KMS-11 (cell line): Measurements from ENCODE around the gene ANGPT4.
"Not testable (repeated sequence)": the region's sequence is repeated elsewhere in the genome, so short reads cannot be mapped to it uniquely, and the experiment has no call there.

Source experiments
- H2AFZ ChIP-seq: fragments of 200-600 bp; sonication (generic); 2 replicates; pipeline ENCODE4 v1.6.1; 2016; ENCODE audit warnings: antibody characterized with exemption, mixed run types, low read depth
- H3K27ac ChIP-seq: fragments of 200-600 bp; sonication (generic); 2 replicates; pipeline ENCODE4 v1.6.1; 2016; ENCODE audit warnings: mild to moderate bottlenecking, mixed run types
- H3K27me3 ChIP-seq: fragments of 200-600 bp; sonication (generic); 2 replicates; pipeline ENCODE4 v1.6.1; 2017; ENCODE audit warnings: mild to moderate bottlenecking, low read depth, mixed run types, moderate library complexity; ENCODE audit not compliant: insufficient read depth
- H3K36me3 ChIP-seq: fragments of 200-600 bp; sonication (generic); 2 replicates; pipeline ENCODE4 v1.6.1; 2017; ENCODE audit warnings: mild to moderate bottlenecking, mixed run types; ENCODE audit not compliant: insufficient read depth
- H3K4me1 ChIP-seq: fragments of 200-600 bp; sonication (generic); 2 replicates; pipeline ENCODE4 v1.6.1; 2016; ENCODE audit warnings: mild to moderate bottlenecking, low read depth, mixed run types; ENCODE audit not compliant: poor library complexity, severe bottlenecking
- H3K4me2 ChIP-seq: fragments of 200-600 bp; sonication (generic); 2 replicates; pipeline ENCODE4 v1.7.0; 2016; ENCODE audit warnings: mild to moderate bottlenecking, mixed run types
- H3K4me3 ChIP-seq: fragments of 200-600 bp; sonication (generic); IDR thresholded peaks from 2 replicates; pipeline ENCODE4 v1.6.1; 2017; ENCODE audit warnings: low read depth, low read length, mixed read lengths; ENCODE audit not compliant: insufficient read depth
- H3K79me2 ChIP-seq: fragments of 200-600 bp; sonication (generic); 2 replicates; pipeline ENCODE4 v1.6.1; 2016; ENCODE audit warnings: low read depth, mixed run types; ENCODE audit not compliant: insufficient read depth
- H3K9ac ChIP-seq: fragments of 200-600 bp; sonication (generic); 2 replicates; pipeline ENCODE4 v1.6.1; 2016; ENCODE audit warnings: mild to moderate bottlenecking, mixed run types
- H4K20me1 ChIP-seq: fragments of 200-600 bp; sonication (generic); 2 replicates; pipeline ENCODE4 v1.6.1; 2016; ENCODE audit warnings: mild to moderate bottlenecking, mixed run types; ENCODE audit not compliant: insufficient read depth
- TF ChIP-seq, protein P1 (sequence below): fragments of 200-600 bp; sonication (generic); conservative IDR thresholded peaks from 2 replicates; pipeline ENCODE4 v1.6.1; 2017; ENCODE audit warnings: low read depth, mild to moderate bottlenecking, antibody characterized with exemption, low read length, moderate library complexity, mixed read lengths

ANGPT4 gene

DNA sequence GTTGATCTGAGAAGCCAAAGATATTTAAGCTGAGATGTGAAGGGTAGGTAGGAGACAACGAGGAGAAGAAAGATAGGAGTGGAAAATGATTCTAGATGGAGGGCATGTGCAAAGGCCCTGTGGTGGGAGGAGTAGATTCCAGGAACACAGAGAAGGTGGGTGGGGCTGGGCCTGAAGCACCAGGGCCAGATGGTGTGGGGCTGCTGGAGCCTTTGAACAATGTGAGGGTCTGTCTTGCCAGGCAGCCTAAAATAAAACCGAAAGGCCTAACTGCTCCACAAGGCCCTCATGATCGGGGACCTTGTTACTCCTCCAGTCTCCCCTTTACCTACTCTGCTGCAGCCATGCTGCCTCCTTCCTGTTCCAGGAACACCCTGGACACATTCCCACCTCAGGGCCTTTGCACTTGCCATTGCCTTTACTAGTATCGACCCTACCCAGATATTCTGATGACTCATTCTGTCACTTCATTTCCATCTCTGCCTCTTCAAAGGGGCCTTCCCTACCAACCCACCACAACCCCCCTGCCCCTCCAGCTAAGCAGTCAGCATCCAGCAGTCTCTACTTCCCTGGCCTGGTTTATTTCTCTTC lies 62.6 kb downstream of the ANGPT4 start:
- Histone ChIP-seq H2AFZ (no peak overlapping the region), H3K4me1 (peaks cover 17% of the 10 kb centered on the region), H3K36me3 (no peaks in the 10 kb centered on the region), H4K20me1 (no peaks in the 10 kb centered on the region), H3K27ac (no peak overlapping the region), H3K4me3 (no peak overlapping the region), H3K4me2 (no peak overlapping the region), H3K9ac (no peak overlapping the region), H3K27me3 (no peaks in the 10 kb centered on the region), H3K79me2 (no peaks in the 10 kb centered on the region)
- TF ChIP-seq, protein P1, sequence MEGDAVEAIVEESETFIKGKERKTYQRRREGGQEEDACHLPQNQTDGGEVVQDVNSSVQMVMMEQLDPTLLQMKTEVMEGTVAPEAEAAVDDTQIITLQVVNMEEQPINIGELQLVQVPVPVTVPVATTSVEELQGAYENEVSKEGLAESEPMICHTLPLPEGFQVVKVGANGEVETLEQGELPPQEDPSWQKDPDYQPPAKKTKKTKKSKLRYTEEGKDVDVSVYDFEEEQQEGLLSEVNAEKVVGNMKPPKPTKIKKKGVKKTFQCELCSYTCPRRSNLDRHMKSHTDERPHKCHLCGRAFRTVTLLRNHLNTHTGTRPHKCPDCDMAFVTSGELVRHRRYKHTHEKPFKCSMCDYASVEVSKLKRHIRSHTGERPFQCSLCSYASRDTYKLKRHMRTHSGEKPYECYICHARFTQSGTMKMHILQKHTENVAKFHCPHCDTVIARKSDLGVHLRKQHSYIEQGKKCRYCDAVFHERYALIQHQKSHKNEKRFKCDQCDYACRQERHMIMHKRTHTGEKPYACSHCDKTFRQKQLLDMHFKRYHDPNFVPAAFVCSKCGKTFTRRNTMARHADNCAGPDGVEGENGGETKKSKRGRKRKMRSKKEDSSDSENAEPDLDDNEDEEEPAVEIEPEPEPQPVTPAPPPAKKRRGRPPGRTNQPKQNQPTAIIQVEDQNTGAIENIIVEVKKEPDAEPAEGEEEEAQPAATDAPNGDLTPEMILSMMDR = no peak

DNA sequence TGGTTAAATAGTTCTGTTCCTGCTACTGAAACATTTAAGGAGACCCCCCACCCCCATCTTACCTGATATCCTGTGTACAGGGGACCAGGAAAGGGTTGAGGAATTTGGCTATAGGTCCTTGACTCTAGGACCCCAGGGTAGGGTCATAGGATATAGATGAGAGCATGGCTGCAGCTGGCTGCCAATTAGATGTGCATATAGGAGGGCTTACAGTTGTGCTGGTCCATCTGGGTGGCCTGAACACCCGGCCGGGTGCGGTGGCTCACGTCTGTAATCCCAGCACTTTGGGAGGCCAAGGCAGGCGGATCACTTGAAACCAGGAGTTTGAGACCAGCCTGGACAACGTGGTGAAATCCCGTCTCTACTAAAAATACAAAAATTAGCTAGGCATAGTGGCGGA lies 67.4 kb downstream of the ANGPT4 start:
- not testable (repeated sequence) for H2AFZ ChIP-seq, H4K20me1 ChIP-seq, H3K4me1 ChIP-seq, H3K4me2 ChIP-seq, H3K9ac ChIP-seq, H3K4me3 ChIP-seq, H3K36me3 ChIP-seq, H3K79me2 ChIP-seq, H3K27ac ChIP-seq, H3K27me3 ChIP-seq

DNA sequence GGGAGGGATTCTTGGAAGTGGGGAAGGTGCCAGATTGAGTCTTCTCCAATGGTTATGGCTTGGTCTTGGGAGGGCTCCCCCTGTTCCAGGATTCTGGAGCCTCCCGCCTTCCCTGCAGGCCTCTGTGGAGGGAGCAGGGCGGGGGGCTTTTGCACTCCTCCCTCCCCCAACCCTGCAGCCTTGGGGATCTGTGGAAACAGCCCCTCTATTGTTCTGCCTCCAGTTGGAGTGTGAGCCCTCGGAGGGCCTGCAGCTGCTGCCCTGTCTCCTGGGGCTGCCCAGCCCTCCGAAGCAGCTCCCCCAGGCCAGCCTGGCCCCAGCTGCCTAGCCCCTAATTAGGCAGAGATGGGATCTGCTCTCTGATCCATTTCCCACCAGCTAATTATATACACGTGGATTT lies 67.9 kb downstream of the ANGPT4 start:
- Histone ChIP-seq H3K4me2 (no peak overlapping the region), H4K20me1 (no peaks in the 10 kb centered on the region), H3K79me2 (peaks cover 9% of the 10 kb centered on the region; the same call in 1 of the 2 replicates), H3K9ac (no peak overlapping the region), H2AFZ (no peak overlapping the region), H3K36me3 (no peaks in the 10 kb centered on the region), H3K27me3 (no peaks in the 10 kb centered on the region), H3K4me1 (peaks cover 2% of the 10 kb centered on the region), H3K27ac (no peak overlapping the region), H3K4me3 (no peak overlapping the region)
- TF ChIP-seq, protein P1 = no peak

DNA sequence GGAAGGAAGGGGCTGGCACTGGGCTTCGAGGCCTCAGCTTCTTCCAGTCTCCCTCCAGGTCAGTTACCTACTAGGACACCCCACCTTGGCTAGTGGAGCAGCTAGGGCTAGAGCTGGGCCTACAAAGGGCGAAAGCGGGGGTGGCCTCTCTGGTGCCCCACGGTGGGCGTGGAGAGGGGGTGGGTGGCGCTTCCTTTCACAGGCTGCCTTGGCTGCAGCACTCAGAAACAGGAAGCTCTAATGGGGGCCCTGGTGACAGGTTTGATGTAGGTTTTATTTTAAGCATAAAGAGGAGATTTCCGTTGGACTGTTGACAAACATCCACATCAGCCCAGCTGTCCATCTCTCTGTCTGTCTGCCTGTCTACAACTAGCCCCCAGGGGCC lies 69.2 kb downstream of the ANGPT4 start:
- Histone ChIP-seq H3K27me3 (no peaks in the 10 kb centered on the region), H3K79me2 (peaks cover 17% of the 10 kb centered on the region; the same call in 1 of the 2 replicates), H4K20me1 (no peaks in the 10 kb centered on the region), H3K9ac (no peak overlapping the region), H3K36me3 (no peaks in the 10 kb centered on the region), H3K27ac (no peak overlapping the region), H3K4me1 (no peaks in the 10 kb centered on the region), H2AFZ (no peak overlapping the region), H3K4me3 (no peak overlapping the region), H3K4me2 (no peak overlapping the region)
- TF ChIP-seq, protein P1 = no peak
